HG03571 (cell line): ENCODE data around the gene CELSR1.

ENCODE experiments used
- ATAC-seq: cut with Tn5 transposase; IDR thresholded peaks from one replicate; pipeline ENCODE4 v1.9.1; 2021; ENCODE audit not compliant: unreplicated experiment

The CELSR1 gene, protein sequence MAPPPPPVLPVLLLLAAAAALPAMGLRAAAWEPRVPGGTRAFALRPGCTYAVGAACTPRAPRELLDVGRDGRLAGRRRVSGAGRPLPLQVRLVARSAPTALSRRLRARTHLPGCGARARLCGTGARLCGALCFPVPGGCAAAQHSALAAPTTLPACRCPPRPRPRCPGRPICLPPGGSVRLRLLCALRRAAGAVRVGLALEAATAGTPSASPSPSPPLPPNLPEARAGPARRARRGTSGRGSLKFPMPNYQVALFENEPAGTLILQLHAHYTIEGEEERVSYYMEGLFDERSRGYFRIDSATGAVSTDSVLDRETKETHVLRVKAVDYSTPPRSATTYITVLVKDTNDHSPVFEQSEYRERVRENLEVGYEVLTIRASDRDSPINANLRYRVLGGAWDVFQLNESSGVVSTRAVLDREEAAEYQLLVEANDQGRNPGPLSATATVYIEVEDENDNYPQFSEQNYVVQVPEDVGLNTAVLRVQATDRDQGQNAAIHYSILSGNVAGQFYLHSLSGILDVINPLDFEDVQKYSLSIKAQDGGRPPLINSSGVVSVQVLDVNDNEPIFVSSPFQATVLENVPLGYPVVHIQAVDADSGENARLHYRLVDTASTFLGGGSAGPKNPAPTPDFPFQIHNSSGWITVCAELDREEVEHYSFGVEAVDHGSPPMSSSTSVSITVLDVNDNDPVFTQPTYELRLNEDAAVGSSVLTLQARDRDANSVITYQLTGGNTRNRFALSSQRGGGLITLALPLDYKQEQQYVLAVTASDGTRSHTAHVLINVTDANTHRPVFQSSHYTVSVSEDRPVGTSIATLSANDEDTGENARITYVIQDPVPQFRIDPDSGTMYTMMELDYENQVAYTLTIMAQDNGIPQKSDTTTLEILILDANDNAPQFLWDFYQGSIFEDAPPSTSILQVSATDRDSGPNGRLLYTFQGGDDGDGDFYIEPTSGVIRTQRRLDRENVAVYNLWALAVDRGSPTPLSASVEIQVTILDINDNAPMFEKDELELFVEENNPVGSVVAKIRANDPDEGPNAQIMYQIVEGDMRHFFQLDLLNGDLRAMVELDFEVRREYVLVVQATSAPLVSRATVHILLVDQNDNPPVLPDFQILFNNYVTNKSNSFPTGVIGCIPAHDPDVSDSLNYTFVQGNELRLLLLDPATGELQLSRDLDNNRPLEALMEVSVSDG (N-terminal part only)

DNA sequence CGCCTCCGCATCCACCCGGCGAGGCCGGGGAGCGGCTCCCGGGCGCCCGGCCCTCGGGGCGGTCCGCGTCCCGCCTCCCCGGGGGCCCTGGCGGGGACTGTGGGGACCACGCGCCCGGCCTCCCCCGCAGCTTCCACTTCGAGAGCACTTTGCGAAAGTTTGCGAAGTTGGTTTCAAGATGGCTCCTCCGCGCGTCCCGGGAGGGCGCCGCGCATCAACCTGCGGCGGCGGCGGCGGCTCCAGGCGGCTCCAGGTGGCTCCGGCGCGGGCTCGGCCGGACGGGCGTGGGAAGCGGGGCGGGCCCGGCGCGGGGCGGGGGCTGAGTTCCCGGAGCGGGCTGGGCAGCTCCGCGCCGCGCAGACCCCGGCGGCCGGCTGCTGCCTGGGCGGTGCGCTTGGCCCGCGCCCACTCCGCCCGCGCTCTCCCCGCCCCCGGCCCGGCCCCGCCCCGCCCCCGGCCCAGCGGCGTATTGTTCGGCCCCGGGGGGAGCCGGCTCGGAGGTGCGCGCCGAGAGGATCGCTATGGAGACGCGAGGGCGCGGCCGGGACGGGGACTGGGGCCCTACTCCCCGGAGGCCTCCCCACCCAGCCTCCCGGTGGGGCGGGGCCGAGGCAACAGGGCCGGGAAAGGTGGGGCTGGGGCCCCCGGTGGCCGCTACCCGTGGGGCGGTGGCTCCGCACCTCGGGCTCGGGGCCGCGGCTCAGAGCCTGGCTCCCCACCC lies at the start of gene CELSR1:
CELSR1 (minus strand) TSS at position 396 of the 721 bp plus-strand sequence. CDS start 450 bp downstream, outside the sequence.
- ATAC-seq, result no peak

DNA sequence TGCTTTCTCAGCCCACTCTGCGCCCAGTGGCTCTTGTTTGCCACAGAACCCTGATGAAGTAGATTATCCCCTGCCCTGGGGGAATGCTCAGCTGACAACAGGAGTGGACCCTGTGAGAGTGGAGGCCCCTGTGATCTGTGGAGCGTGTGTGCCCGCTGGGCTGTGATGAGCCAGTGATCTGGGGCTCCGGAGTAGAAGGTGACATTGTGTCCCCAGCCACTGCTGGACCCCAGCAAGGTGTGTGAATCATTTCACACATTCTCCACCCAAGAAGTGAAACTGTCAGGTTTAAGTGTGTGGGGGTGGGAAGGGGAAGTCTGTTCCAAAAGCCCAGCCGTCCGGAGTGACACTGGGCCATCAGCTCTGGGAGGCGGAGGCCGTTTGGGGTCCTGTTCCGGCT lies 49.6 kb upstream of the CELSR1 start:
- peak; percentile 52 for ATAC-seq

GRCh38 chr22:46586531-46587011 lies 49.2 kb upstream of the CELSR1 start:
- no peak for ATAC-seq

GRCh38 chr22:46586123-46586519 lies 48.7 kb upstream of the CELSR1 start:
- ATAC-seq, result no peak

DNA sequence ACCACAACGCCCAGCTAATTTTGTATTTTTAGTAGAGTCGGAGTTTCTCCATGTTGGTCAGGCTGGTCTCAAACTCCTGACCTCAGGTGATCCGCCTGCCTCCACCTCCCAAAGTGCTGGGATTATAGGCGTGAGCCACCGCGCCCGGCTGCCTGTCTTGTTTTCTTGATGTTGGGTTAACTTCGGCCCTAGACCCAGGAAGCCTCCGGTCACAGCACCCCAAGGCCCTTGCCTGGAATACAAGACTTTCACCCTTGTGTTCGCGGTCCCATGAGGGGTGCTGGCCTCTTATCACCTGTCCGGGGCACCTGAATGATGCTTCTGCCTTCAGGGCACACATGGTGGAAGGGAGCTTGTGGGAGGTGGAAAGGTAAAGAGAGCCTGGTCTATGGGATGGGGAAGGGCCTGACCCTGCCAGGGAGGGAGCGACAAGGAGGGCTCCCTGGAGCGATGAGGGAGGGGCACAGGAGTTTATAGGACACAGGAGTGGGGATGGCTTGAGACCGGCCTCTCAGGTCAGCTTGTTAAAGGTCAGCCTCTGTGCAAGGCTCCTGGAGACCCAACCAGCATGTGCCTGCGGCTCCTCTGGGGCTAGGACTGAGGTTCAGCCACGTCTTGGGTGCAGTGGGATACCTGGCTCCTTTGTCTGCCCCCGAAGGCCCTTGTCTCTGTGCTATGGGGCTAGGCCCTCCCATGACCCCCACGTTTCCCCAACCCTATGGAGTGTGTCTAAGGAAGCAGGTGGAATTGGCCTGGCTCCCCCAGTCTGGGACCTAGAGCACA lies 48.1 kb upstream of the CELSR1 start:
- ATAC-seq, result no peak

DNA sequence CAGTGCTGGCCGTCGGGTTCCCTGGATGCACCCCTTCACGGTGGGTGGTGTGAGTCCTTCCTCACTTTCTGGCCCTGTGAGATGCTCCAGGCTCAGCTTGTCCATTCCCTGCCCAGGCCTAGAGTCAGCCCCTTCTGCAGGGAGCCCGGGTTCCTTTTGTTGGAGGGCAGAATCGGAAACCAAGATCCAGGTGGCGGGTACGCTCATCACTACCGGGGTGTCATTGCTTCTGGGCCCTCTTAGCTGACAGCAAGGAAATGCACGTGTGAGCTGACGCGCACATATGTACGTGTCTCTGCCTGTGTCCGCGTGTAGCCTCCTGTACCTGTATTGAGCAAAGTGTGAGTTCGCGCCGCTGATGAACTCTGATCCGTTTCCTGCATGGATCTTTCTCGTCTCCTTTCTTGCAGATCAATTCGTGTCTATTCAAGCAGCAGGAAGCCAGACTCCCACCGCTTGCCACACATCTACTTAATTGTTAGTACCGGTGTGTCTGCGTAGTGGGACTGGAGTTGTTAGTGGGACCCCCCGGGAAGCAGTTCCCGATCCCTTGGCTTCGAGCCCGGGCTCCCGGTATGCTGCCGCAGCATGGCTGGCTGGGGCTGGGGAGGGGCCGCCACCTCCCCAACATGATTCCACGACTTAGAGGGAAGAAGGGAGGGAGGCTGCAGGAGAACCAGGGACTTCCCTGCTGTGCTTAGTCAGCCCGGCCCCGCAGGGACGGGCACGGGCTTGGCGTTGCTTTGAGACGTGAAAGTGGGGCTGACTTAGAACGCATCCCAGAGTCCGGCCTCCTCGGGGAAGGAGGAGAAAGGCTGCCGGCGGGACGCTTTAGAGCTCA lies 46.9 kb upstream of the CELSR1 start:
- no peak for ATAC-seq

DNA sequence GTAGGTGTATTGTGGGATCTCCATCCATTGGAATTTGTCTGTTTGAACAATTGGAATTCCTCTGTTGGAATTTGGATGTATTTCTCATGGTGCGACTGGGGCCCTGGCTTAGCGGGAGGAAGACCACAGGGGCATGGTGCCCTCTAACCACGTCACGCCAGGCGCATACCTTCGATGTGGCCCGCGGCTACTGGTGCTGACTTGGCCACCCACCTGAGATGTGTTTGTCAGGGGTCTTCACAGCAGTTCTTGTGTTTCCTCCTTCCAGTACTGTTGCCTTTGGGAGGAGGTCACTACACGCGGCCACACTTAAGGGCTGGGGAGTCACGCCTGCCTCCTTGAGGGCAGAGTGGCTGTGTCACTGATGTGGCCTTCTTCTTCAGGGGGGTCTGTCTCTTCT lies 46.2 kb upstream of the CELSR1 start:
- ATAC-seq, result no peak

DNA sequence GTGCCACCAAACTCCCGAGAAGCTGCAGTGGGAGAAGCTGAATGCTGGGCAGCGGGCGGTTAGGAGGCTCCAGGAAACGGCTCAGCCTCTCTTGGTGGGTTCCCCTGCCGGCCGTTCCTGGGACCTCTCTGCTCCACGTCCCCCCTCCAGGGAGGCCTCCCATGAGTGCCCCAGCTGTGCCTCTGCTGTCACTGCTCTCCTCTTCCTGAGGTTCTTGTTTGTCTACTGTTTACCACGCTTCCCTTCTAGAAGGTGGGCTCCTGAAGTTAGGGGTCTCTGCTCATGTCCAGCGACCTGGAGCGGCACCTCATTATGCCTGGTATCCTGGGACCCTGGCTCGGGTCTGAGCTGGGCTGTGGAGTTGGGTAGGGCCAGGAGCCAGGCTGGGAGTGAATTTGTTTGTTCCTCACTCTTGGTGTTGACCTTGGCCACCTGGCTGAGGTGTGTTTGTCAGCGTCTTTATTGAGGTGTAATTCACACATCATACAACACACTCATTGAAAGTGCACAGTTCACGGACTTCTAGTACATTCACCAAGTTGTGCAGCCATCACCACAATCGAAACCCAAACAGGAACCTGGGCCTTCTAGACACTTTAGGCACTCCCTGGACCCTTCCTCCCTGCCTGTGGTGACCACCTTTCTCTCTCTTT lies 45.0 kb upstream of the CELSR1 start:
- ATAC-seq, result no peak

DNA sequence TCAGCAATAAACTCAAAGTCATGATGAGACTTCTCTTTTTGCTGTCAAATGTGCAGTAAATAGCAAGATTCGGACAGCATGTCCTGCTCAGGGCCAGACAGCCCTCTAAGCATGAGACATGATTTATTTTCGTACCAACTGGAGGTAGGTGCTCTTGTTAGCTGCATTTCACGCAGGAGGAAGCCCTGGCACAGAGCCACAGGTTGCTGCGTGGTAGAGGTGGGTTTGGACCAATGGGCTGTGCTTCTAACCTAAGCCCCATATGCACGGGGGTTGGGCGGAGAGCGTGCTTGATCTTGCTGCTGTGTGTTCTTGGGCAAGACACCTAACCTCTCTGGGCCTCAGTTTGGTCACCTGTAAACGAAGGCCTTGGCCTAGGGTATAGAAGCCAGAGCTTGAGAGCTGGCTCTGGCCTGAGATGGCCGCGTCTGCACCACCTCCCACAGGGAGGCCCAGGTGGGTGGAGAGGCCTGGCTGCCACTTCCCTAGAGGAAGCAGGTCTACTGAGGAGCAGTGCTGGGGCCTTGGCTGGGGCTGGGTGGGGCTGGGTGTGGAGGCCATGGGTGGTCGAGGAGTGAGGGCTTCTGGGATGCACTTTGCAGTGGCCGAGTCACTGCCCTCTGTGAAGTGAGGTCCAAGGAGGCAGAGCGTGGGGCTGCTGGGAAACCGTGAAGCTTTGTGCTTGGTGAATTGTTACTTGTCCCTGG lies 44.3 kb upstream of the CELSR1 start:
- ATAC-seq, result no peak

DNA sequence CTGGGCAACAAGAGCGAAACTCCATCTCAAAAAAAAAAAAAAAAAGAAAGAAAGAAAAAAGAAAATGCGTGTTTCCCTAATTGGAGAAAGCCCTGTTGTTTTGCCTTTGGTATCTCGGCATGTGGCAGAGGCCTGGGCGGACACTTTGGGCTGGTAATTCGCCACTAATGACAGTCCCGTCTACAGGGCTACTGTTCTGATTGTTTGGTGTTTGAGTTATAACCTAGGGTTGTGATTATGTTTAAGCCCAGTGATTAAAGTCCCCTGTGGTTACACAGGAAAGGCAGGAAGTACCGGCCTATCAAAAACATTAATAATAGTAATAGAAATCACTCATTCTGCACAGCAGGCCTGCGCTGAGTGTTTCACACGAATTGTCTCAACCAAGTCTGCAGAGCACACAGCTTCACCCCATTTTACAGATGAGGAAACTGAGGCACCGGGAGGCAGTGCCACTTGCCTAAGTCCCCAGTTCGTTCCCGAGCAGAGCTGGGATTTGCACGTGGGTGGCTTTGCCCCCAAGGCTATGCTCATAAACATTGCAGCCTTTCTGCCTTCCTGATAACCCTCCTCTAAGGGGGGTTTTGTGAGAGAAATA lies 43.6 kb upstream of the CELSR1 start:
- ATAC-seq, result no peak

GRCh38 chr22:46579751-46580449 lies 42.5 kb upstream of the CELSR1 start:
- no peak for ATAC-seq

DNA sequence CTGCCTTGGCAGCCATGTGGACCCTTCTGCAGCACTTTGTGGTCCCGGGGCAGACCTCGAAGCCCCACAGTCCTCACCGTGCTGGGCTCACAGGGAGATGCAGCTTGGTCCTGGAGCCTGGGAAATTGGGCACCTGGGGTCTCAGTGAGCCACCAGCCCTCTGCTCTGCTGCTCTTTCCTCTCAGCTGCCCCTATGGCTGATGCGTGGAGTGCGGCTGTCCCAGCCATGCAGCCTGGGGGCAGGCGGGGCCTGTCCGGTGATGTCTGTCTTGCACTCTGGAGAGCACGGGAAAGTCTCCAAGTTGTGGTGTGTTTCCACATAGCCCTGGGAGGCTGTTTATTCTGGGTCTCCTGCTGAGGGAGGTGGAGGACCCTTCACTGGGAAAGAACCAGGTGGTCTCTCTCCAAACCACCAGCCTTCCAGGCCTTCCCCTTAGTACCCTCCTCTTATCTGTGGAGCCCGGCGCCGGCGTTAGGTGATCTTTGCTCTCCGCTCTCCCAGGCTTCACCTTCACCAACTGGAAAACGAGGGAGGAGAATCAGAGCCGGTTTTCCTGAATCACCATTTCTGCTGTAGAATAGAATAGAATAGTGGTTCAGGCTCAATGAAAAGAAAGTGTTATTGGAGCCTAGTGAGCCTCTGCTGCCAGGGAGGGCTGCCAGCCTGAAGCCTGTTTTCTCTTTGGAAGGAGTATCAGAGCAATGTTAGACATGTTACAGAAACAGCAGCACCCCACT lies 41.6 kb upstream of the CELSR1 start:
- no peak for ATAC-seq

- no peak for ATAC-seq
Measured at GRCh38 chr22:46578251-46578823, 40.9 kb upstream of the CELSR1 start.

- no peak for ATAC-seq
Measured at GRCh38 chr22:46577368-46578249, 40.2 kb upstream of the CELSR1 start.
